AG04450 (cell line): Measurements from ENCODE around the gene KNDC1. TPM values are rescaled to one million over a fixed set of nuclear protein-coding genes. Genes with fewer than 3 reads are reported as not detected.

Experiments used
- CTCF ChIA-PET: fragments of 300-600, 350-600 bp; formaldehyde crosslinking; extraction: SDS; loops from one replicate; lab custom pipeline; 2022; ENCODE audit warnings: antibody characterized with exemption, inconsistent platforms; lab: Charles Lee
- POLR2A ChIA-PET: fragments of 350-600 bp; formaldehyde crosslinking; extraction: SDS; loops from one replicate; lab custom pipeline; 2021; ENCODE audit warnings: antibody characterized with exemption, inconsistent platforms; lab: Yijun Ruan, JAX
- DNase-seq: peaks from one replicate; pipeline ENCODE4 v3.0.0-alpha.2; 2011; ENCODE audit warnings: low read depth, low spot score
- H3K27ac ChIP-seq: one replicate; pipeline ENCODE4 v1.5.1; 2012; ENCODE audit warnings: low read depth, low read length, control low read depth
- H3K27me3 ChIP-seq: one replicate; pipeline ENCODE4 v1.6.0; 2012; ENCODE audit warnings: low read length; ENCODE audit not compliant: control insufficient read depth, insufficient read depth
- H3K4me3 ChIP-seq: 2 replicates; pipeline ENCODE4 v1.5.1; 2011; ENCODE audit warnings: mild to moderate bottlenecking, low read depth, low read length, control low read depth
- H3K9me3 ChIP-seq: 2 replicates; pipeline ENCODE4 v1.5.1; 2012; ENCODE audit warnings: low read length; ENCODE audit not compliant: control insufficient read depth, insufficient read depth
- polyA plus RNA-seq: library from polyadenylated mRNA; depleted of rRNA; stranded (reverse); fragments of >200 nt; gene quantifications from 2 replicates; pipeline ENCODE4 v1.2.3, GENCODE V29; 2011
- TF ChIP-seq, protein P1 (sequence below): IDR thresholded peaks from 2 replicates; pipeline ENCODE4 v1.5.1; 2011; ENCODE audit warnings: low read depth, low read length, control low read depth, inconsistent platforms

KNDC1 gene
- polyA plus RNA-seq, 1 experiment, result 0.46 TPM

DNA sequence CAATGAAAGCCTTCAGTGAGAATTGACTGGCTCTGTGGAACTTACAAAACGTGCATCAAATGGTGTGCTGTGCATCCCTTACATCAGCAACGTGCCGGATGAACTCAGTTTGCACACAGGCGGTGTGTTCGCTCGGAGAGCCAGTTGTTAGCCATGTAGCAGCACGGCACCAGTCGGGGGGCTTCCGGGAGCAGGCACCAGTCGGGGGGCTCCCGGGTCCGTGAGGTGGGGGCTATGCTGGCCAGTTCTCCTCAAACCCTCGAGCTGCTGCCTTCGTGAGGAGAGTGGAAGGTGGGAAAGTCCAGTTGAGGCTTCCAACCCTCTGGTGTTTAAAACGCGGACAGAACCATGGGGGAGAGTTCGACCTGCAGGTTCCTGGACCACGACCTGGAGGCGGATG, 35.1 kb downstream of the KNDC1 start:
- ChIA-PET CTCF (no interaction called here), POLR2A (no interaction called here)
- DNase-seq, result no peak
- Histone ChIP-seq H3K9me3 (peaks cover 46% of the 10 kb centered on the region), H3K27me3 (peaks cover 3% of the 10 kb centered on the region), H3K27ac (no peak overlapping the region), H3K4me3 (no peak overlapping the region)
- TF ChIP-seq, protein P1, sequence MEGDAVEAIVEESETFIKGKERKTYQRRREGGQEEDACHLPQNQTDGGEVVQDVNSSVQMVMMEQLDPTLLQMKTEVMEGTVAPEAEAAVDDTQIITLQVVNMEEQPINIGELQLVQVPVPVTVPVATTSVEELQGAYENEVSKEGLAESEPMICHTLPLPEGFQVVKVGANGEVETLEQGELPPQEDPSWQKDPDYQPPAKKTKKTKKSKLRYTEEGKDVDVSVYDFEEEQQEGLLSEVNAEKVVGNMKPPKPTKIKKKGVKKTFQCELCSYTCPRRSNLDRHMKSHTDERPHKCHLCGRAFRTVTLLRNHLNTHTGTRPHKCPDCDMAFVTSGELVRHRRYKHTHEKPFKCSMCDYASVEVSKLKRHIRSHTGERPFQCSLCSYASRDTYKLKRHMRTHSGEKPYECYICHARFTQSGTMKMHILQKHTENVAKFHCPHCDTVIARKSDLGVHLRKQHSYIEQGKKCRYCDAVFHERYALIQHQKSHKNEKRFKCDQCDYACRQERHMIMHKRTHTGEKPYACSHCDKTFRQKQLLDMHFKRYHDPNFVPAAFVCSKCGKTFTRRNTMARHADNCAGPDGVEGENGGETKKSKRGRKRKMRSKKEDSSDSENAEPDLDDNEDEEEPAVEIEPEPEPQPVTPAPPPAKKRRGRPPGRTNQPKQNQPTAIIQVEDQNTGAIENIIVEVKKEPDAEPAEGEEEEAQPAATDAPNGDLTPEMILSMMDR, result no peak

DNA sequence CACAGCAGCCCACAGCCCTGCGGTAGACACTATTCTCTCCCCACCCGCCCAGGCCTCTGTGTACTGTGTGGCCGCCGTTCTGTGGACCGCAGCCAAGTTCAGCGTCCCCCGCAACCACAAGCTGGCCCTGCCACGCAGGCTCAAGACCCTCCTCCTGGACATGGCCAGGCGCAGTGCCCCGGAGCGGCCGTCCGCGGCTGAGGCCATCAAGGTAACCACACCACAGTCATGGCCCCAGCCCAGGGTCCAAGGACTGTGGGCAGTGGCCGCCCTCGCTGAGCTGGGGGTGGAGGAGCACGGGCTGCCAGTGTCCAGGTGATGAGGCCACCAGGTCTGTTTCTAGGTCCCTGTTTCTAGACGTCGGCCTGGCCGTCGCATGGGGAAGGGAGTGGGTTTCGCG, 35.6 kb downstream of the KNDC1 start:
- H3K27ac ChIP-seq, result no peak overlapping the region
- CTCF ChIA-PET, result no interaction called here

DNA sequence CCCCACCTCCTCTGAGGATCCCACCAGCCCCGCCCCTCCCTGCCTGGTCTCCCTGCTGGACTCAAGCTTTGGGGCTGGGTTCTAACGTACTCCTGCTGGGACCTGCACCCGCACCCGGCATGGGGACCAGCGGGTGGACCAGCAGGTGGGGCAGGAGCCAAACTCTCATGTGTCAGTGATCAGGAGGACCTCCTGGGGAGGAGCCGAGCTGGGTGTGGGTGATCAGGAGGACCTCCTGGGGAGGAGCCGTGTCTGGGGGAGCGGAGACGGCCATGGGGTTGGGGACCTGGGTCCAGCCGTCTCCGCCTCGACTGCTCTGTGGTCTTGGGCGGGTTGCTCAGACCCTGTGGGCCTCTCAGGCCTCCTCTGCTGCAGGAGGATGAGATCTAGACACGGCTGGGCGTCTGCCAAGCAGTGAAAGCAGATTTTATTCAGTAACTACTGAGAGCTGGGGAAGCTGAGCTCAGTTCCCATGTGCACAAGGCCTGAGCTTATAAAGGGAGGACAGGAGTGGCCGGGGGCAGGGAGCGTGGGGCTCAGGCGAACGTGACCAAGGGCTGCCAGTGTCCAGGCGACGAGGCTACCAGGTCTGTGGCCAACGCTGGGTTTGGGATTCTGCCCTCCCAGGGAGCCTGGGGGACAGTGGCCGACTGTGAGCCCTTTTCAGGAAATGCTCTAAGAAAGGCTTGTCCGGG, 36.3 kb downstream of the KNDC1 start:
- TF ChIP-seq, protein P1, result no peak
- H3K9me3 ChIP-seq, result peaks cover 58% of the 10 kb centered on the region
- no peak overlapping the region for H3K27ac ChIP-seq
- no peak for DNase-seq
- H3K27me3 ChIP-seq, result peaks cover 3% of the 10 kb centered on the region
- ChIA-PET CTCF (no interaction called here), POLR2A (no interaction called here)
- H3K4me3 ChIP-seq, result no peak overlapping the region

More for the DNA sequence above, 35.6 kb downstream of the KNDC1 start:
- Histone ChIP-seq H3K27me3 (peaks cover 3% of the 10 kb centered on the region), H3K9me3 (peaks cover 51% of the 10 kb centered on the region), H3K4me3 (no peak overlapping the region)
- no peak for DNase-seq
- TF ChIP-seq, protein P1, result no peak
- POLR2A ChIA-PET, result no interaction called here

DNA sequence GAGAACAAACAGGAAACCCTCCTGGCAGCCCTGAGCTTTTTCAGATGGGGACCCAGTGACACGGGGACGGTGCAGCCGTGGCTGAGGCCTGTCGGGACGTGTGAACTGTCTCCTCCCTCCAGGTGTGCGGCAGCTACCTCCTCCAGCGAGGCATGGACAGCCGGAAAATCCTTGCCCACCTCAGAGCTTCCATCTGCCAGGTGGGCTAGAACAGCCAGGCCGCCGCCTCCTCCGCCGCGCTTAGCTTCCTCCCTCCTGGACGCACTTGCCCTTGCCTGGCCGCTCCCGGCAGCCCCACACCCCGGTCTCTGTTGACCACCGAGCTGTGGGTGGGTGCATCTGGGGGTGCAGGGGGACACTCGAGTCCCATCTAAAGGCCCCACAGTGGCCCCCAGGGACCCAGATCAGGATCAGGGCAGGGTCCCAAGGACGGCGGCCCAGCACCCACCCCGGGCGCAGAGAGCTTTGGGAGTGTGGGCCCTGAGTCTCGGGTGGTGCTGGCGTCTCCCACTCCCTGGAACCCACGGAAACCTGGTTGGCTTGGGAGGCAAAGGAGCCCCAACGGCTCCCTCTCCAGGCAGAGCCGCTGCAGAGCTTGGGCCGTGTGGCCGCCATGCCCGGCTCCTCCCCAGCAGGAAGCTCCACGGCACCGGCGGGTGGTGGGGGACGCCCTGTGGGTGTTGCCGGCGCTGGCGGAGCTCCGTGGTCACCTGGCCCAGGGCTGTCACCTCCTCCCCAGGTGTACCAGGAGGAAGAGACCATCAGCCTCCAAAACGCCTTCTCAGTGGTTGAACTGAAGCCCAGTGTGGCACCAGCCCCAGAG, 37.1 kb downstream of the KNDC1 start:
- H3K27ac ChIP-seq, result no peak overlapping the region
- H3K4me3 ChIP-seq, result no peak overlapping the region
- ChIA-PET POLR2A (no interaction called here), CTCF (no interaction called here)
- no peak for DNase-seq
- peaks cover 64% of the 10 kb centered on the region for H3K9me3 ChIP-seq
- H3K27me3 ChIP-seq, result peaks cover 2% of the 10 kb centered on the region
- TF ChIP-seq, protein P1, result no peak

DNA sequence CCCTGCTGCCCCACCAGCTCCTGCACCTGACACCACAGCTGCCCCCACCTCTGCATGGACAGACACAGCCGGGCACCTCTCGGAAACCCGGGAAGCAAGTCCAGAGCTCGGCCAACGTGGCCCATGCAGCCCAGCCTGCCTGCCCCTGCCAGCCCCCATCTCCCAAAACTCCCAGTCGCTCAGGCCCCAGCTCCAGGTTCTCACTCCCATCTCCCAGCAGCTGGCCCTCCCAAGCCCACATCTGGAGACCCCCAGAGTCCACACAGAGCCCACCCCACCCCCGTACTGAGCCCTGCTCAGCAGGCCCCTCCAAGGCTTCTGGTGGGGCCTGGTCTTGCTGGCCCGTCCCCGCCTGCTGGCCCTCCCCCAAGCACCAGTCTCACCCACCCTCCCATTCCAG, 37.8 kb downstream of the KNDC1 start:
- POLR2A ChIA-PET, result no interaction called here
- TF ChIP-seq, protein P1, result no peak
- CTCF ChIA-PET, result no interaction called here
- Histone ChIP-seq H3K27me3 (no peaks in the 10 kb centered on the region), H3K9me3 (peaks cover 70% of the 10 kb centered on the region), H3K4me3 (no peak overlapping the region), H3K27ac (no peak overlapping the region)
- DNase-seq, result no peak
